ENCODE measurements around the gene CNFN.

Gene CNFN

GRCh38 chr19:42389899-42390298 is at the start of gene CNFN:
TSS of gene CNFN (minus strand) at chr19:42390297. CDS start at chr19:42389037, 1,260 bp downstream.
- Histone ChIP-seq H3K9ac (ENCODE audit: low read depth, low read length) (no peak within 1 kb of the TSS), H3K27me3 (ENCODE audit: control insufficient read depth, insufficient read depth, low read length) (peaks cover 23% of the 10 kb centered on the region), H3K9me3 (ENCODE audit: control insufficient read depth, insufficient read depth, low read length) (no peaks in the 10 kb centered on the region), H3K4me3 (ENCODE audit: low read depth, low read length) (no peak within 1 kb of the TSS), H3K36me3 (ENCODE audit: control insufficient read depth, insufficient read depth, low read length) (no peaks in the 10 kb centered on the region), H3K27ac (ENCODE audit: low read depth, low read length) (no peak within 1 kb of the TSS), H3K4me1 (ENCODE audit: control insufficient read depth, insufficient read depth, low read length) (0 out of 2 replicates have a peak, but pooled peaks cover 5% of the 10 kb centered on the region)

GRCh38 chr19:42436006-42436405 is 45.9 kb upstream of the CNFN start:
- H3K4me3 ChIP-seq (ENCODE audit: low read depth, low read length): no peak overlapping the region
- H3K9ac ChIP-seq (ENCODE audit: low read depth, low read length): no peak overlapping the region
- H3K27me3 ChIP-seq (ENCODE audit: control insufficient read depth, insufficient read depth, low read length): peaks cover 16% of the 10 kb centered on the region
- H3K27ac ChIP-seq (ENCODE audit: low read depth, low read length): no peak overlapping the region
- no peaks in the 10 kb centered on the region for H3K9me3 ChIP-seq (ENCODE audit: control insufficient read depth, insufficient read depth, low read length)
- no peaks in the 10 kb centered on the region for H3K4me1 ChIP-seq (ENCODE audit: control insufficient read depth, insufficient read depth, low read length)
- H3K36me3 ChIP-seq (ENCODE audit: control insufficient read depth, insufficient read depth, low read length): no peaks in the 10 kb centered on the region

DNA sequence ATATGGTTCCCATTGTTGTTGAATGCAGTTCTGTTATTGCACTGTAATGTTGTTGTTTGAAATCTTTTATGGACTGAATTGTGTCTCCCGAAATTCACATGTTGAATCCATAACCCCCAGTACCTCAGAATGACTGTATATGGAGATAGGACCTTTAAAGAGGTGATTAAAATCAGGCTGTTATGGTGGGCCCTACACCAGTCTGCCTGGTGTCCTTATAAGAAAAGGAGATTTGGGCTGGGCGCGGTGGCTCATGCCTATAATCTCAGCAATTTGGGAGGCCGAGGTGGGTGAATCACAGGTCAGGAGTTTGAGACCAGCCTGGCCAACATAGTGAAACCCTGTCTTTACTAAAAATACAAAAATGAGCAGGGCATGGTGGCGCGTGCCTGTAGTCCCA is 45.2 kb upstream of the CNFN start:
- H3K9ac ChIP-seq (ENCODE audit: low read depth, low read length): no peak overlapping the region
- no peak overlapping the region for H3K4me3 ChIP-seq (ENCODE audit: low read depth, low read length)
- no peaks in the 10 kb centered on the region for H3K9me3 ChIP-seq (ENCODE audit: control insufficient read depth, insufficient read depth, low read length)
- peaks cover 10% of the 10 kb centered on the region; the same call in 1 of the 2 replicates for H3K27me3 ChIP-seq (ENCODE audit: control insufficient read depth, insufficient read depth, low read length)
- H3K4me1 ChIP-seq (ENCODE audit: control insufficient read depth, insufficient read depth, low read length): no peaks in the 10 kb centered on the region
- H3K27ac ChIP-seq (ENCODE audit: low read depth, low read length): no peak overlapping the region
- no peaks in the 10 kb centered on the region for H3K36me3 ChIP-seq (ENCODE audit: control insufficient read depth, insufficient read depth, low read length)

GRCh38 chr19:42433503-42434260 is 43.6 kb upstream of the CNFN start:
- Histone ChIP-seq H3K27me3 (ENCODE audit: control insufficient read depth, insufficient read depth, low read length) (peaks cover 10% of the 10 kb centered on the region; the same call in 1 of the 2 replicates), H3K9me3 (ENCODE audit: control insufficient read depth, insufficient read depth, low read length) (no peaks in the 10 kb centered on the region), H3K36me3 (ENCODE audit: control insufficient read depth, insufficient read depth, low read length) (no peaks in the 10 kb centered on the region), H3K4me1 (ENCODE audit: control insufficient read depth, insufficient read depth, low read length) (no peaks in the 10 kb centered on the region), H3K27ac (ENCODE audit: low read depth, low read length) (no peak overlapping the region), H3K4me3 (ENCODE audit: low read depth, low read length) (no peak overlapping the region), H3K9ac (ENCODE audit: low read depth, low read length) (no peak overlapping the region)

DNA sequence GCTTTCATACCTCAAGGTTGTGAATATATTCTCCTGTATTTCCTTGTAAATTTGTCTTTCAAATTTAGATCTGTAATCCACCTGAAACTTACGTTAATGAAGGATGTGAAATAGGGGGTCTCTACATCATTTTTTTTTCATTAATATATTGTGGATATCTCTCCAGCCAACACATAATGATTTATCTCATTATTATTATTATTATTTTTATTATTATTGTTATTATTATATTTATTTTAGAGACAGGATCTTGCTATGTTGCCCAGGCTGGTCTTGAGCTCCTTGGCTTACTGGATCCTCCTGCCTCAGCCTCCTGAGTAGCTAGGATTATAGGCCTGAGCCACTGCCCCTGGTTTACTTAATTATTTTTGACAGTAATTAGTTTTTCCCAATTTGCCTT is 41.4 kb upstream of the CNFN start:
- no peak overlapping the region for H3K4me3 ChIP-seq (ENCODE audit: low read depth, low read length)
- H3K36me3 ChIP-seq (ENCODE audit: control insufficient read depth, insufficient read depth, low read length): no peaks in the 10 kb centered on the region
- H3K27ac ChIP-seq (ENCODE audit: low read depth, low read length): no peak overlapping the region
- H3K4me1 ChIP-seq (ENCODE audit: control insufficient read depth, insufficient read depth, low read length): no peaks in the 10 kb centered on the region
- peaks cover 21% of the 10 kb centered on the region for H3K27me3 ChIP-seq (ENCODE audit: control insufficient read depth, insufficient read depth, low read length)
- H3K9me3 ChIP-seq (ENCODE audit: control insufficient read depth, insufficient read depth, low read length): no peaks in the 10 kb centered on the region
- no peak overlapping the region for H3K9ac ChIP-seq (ENCODE audit: low read depth, low read length)

DNA sequence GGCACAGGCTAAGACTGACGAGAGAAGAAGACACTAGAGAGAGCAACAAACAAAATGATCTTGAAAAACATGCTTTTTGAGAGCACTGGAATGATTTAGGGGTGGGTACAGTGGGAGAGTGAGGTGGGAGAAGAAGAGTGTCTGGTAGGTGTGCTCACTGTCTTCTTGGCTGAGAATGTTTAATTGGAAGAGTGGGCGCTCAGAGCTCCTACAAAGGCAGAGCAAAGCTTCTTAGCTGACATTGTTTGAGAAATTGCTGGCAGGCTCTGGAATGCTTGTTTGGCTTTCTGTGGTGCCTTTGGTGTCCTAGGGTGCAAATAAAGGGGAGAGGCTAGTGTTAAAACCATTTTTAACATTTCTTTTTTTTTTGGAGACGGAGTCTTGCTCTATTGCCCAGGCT is 38.6 kb upstream of the CNFN start:
- Histone ChIP-seq H3K9ac (ENCODE audit: low read depth, low read length) (no peak overlapping the region), H3K27me3 (ENCODE audit: control insufficient read depth, insufficient read depth, low read length) (peaks cover 46% of the 10 kb centered on the region), H3K36me3 (ENCODE audit: control insufficient read depth, insufficient read depth, low read length) (no peaks in the 10 kb centered on the region), H3K27ac (ENCODE audit: low read depth, low read length) (no peak overlapping the region), H3K4me3 (ENCODE audit: low read depth, low read length) (no peak overlapping the region), H3K4me1 (ENCODE audit: control insufficient read depth, insufficient read depth, low read length) (peaks cover 3% of the 10 kb centered on the region; the same call in 1 of the 2 replicates), H3K9me3 (ENCODE audit: control insufficient read depth, insufficient read depth, low read length) (no peaks in the 10 kb centered on the region)

DNA sequence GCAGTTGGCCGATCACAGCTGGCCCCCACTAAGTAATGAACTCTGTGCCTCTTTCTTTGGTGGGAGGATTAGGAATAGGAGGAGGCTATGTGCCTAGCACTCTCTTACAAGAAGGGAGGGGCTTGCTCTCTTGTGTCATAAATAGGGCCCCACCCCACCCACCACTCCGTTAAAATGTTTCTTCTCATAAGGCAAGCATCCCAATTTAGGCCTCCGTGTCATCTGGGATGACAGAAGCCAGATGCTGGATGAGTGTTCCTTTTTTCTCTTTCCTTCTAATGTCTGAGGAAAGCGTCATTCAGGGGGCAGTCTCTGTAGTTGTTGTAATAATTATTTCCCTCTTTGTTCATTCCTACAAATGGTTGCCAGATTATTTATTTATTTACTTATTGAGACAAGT is 37.2 kb upstream of the CNFN start, which contains the start of gene LIPE:
TSS of gene LIPE (minus strand) at position 76 of the 400 bp plus-strand sequence. CDS start 239 bp downstream, outside the sequence.
- Histone ChIP-seq H3K9me3 (ENCODE audit: control insufficient read depth, insufficient read depth, low read length) (no peaks in the 10 kb centered on the region), H3K27ac (ENCODE audit: low read depth, low read length) (no peak within 1 kb of the TSS), H3K9ac (ENCODE audit: low read depth, low read length) (no peak within 1 kb of the TSS), H3K4me1 (ENCODE audit: control insufficient read depth, insufficient read depth, low read length) (peaks cover 3% of the 10 kb centered on the region; the same call in 1 of the 2 replicates), H3K36me3 (ENCODE audit: control insufficient read depth, insufficient read depth, low read length) (no peaks in the 10 kb centered on the region), H3K27me3 (ENCODE audit: control insufficient read depth, insufficient read depth, low read length) (peaks cover 53% of the 10 kb centered on the region), H3K4me3 (ENCODE audit: low read depth, low read length) (no peak within 1 kb of the TSS)

GRCh38 chr19:42426643-42427042 is 36.5 kb upstream of the CNFN start:
- no peaks in the 10 kb centered on the region for H3K9me3 ChIP-seq (ENCODE audit: control insufficient read depth, insufficient read depth, low read length)
- H3K4me3 ChIP-seq (ENCODE audit: low read depth, low read length): no peak overlapping the region
- no peak overlapping the region for H3K27ac ChIP-seq (ENCODE audit: low read depth, low read length)
- H3K4me1 ChIP-seq (ENCODE audit: control insufficient read depth, insufficient read depth, low read length): peaks cover 3% of the 10 kb centered on the region; the same call in 1 of the 2 replicates
- peaks cover 59% of the 10 kb centered on the region for H3K27me3 ChIP-seq (ENCODE audit: control insufficient read depth, insufficient read depth, low read length)
- H3K9ac ChIP-seq (ENCODE audit: low read depth, low read length): no peak overlapping the region
- H3K36me3 ChIP-seq (ENCODE audit: control insufficient read depth, insufficient read depth, low read length): no peaks in the 10 kb centered on the region

DNA sequence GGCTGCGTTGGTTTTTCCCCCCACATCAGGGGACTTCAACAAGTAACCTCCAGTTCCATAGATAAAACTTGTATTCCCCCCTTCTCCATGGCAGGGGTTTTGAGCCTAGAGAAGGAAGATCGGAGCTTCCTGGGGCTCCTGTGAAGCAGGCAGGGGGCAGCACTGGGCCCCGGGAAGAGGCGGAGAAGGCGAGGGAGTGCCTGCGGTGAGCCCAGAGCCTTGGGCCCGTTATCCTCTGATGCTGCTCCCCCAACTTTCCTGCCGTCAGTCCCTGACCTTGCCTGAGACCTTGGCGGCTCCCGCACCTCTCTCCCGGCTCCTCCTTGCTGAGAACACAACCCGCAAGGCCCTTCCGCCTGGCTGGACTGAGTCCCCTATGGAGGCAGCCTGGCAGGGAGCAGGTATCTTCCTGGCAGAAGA is 34.6 kb upstream of the CNFN start:
- Histone ChIP-seq H3K4me3 (ENCODE audit: low read depth, low read length) (no peak overlapping the region), H3K9ac (ENCODE audit: low read depth, low read length) (no peak overlapping the region), H3K9me3 (ENCODE audit: control insufficient read depth, insufficient read depth, low read length) (no peaks in the 10 kb centered on the region)

DNA sequence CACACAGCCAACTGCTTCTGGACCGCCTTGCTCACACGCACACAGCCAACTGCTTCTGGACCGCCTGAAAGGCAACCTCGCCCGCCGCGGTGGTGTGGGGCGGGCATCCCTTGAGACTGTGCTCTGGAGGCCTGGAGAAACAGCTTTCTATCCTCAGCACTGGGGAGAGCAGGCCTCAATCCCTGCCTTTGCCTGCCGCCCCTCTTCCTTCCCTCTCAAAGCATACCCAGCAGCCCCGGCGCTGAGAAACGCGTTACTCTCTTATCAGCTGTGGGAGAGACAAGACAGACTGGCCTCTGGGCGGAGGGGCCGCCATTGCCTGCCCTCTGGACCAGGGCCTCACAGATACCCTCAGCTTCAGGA is 34.2 kb upstream of the CNFN start:
- peaks cover 73% of the 10 kb centered on the region for H3K27me3 ChIP-seq (ENCODE audit: control insufficient read depth, insufficient read depth, low read length)
- no peak overlapping the region for H3K9ac ChIP-seq (ENCODE audit: low read depth, low read length)
- H3K27ac ChIP-seq (ENCODE audit: low read depth, low read length): no peak overlapping the region
- no peaks in the 10 kb centered on the region for H3K9me3 ChIP-seq (ENCODE audit: control insufficient read depth, insufficient read depth, low read length)
- peaks cover 3% of the 10 kb centered on the region; the same call in 1 of the 2 replicates for H3K4me1 ChIP-seq (ENCODE audit: control insufficient read depth, insufficient read depth, low read length)
- H3K36me3 ChIP-seq (ENCODE audit: control insufficient read depth, insufficient read depth, low read length): no peaks in the 10 kb centered on the region
- H3K4me3 ChIP-seq (ENCODE audit: low read depth, low read length): no peak overlapping the region

More for the DNA sequence above, 34.6 kb upstream of the CNFN start:
- H3K36me3 ChIP-seq (ENCODE audit: control insufficient read depth, insufficient read depth, low read length): no peaks in the 10 kb centered on the region
- peaks cover 72% of the 10 kb centered on the region for H3K27me3 ChIP-seq (ENCODE audit: control insufficient read depth, insufficient read depth, low read length)
- peaks cover 3% of the 10 kb centered on the region; the same call in 1 of the 2 replicates for H3K4me1 ChIP-seq (ENCODE audit: control insufficient read depth, insufficient read depth, low read length)
- H3K27ac ChIP-seq (ENCODE audit: low read depth, low read length): no peak overlapping the region
